GM12892 (cell line): ENCODE measurements around the gene KAT2A.

Source experiments
- POLR2A ChIP-seq: IDR thresholded peaks from 2 replicates; pipeline ENCODE4 v1.6.1; 2011; ENCODE audit warnings: low read depth, low read length, control low read depth
- POLR2AphosphoS5 ChIP-seq: IDR thresholded peaks from 2 replicates; pipeline ENCODE4 v1.6.1; 2011; ENCODE audit warnings: low read depth, low read length, control low read depth
- TAF1 ChIP-seq: IDR thresholded peaks from 2 replicates; pipeline ENCODE4 v1.6.1; 2011; ENCODE audit warnings: low read depth, mild to moderate bottlenecking, control low read depth, low read length, borderline replicate concordance

DNA sequence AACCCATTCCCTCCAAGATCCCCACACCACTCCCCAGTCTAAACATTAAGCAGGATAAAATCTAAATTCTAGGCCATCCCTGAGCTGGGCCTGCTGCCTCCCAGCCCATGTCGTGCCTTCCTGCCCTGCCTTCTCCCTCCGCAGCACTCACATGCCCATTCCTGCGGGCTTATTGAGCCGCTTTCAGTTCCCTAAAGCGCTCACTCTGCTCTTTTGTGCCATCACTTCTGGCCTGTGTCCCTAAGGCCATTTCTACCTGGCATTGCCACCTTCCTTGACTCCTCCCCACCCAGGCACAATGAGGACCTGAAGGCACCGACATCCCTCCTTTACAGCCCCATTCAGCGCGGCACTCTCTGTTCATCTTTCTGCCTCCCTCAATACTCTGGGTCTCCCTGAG is 46.6 kb upstream of the KAT2A start:
- TF ChIP-seq TAF1: no peak
- TF ChIP-seq POLR2AphosphoS5: no peak
- no peak for TF ChIP-seq POLR2A
